ENCODE data around the gene RGS6.

DNA sequence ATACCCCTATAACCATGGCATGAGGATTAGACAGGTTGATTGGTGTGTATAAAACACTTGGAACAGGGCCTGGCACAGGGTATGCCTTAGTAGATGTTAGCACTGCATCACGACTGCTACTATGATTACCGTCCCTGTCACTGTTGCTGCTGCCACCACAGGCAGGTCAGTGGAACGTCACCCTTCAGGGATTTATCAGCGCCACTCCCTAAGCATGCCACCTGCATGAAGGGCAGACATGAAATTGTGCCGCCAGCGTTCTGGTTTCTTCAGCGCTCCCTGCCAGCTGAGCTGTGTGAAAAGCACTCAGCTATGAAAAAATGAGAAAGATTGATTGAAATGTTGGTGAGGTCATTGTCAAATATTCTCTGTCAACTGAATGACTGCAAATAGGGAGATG lies 484.7 kb downstream of the RGS6 start:
- TF ChIP-seq, protein P1, sequence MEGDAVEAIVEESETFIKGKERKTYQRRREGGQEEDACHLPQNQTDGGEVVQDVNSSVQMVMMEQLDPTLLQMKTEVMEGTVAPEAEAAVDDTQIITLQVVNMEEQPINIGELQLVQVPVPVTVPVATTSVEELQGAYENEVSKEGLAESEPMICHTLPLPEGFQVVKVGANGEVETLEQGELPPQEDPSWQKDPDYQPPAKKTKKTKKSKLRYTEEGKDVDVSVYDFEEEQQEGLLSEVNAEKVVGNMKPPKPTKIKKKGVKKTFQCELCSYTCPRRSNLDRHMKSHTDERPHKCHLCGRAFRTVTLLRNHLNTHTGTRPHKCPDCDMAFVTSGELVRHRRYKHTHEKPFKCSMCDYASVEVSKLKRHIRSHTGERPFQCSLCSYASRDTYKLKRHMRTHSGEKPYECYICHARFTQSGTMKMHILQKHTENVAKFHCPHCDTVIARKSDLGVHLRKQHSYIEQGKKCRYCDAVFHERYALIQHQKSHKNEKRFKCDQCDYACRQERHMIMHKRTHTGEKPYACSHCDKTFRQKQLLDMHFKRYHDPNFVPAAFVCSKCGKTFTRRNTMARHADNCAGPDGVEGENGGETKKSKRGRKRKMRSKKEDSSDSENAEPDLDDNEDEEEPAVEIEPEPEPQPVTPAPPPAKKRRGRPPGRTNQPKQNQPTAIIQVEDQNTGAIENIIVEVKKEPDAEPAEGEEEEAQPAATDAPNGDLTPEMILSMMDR (conservative IDR thresholded peaks at IDR 0.05 in 1 of 2, IDR thresholded peaks at IDR 0.05 in 1 of 2; ENCODE audit: low read depth in 1 of 2, low read length in 2 of 2), result no peak
- TF ChIP-seq EZH2 (IDR thresholded peaks at IDR 0.05; ENCODE audit: low read length, missing control alignments), result no peak

Data from fibroblast of lung (primary cell).